IMR-90 (cell line): ENCODE data around the gene FAM241A. TPM values are rescaled to one million over a fixed set of nuclear protein-coding genes. Genes with fewer than 3 reads are reported as not detected.

Experiments used
- ATAC-seq: fragments of 200-7000 bp; cut with Tn5 transposase; 2 replicates; pipeline ENCODE4 v1.9.1; 2020; ENCODE audit warnings: low read depth, mild to moderate bottlenecking, moderate library complexity
- BruUV-seq: library from RNA; stranded (reverse); fragments of 400-500 nt; replicated peaks from 2 replicates; lab custom pipeline; 2021; lab: Mats Ljungman, UMichigan
- CTCF ChIA-PET: fragments of 300-600 bp; formaldehyde crosslinking; extraction: SDS; loops from one replicate; lab custom pipeline; 2021; ENCODE audit warnings: antibody characterized with exemption; lab: Yijun Ruan, JAX
- POLR2A ChIA-PET: fragments of 300-600 bp; sonication (Branson Sonifier 250); formaldehyde crosslinking; loops from one replicate; lab custom pipeline; 2022; ENCODE audit warnings: antibody characterized with exemption; ENCODE audit not compliant: unreplicated experiment; lab: Charles Lee
- DNase-seq: peaks from one replicate; pipeline ENCODE4 v3.0.0; 2013
- H2AFZ ChIP-seq: replicated peaks from 2 replicates; pipeline ENCODE3; 2013; ENCODE audit warnings: low read length, mild to moderate bottlenecking; ENCODE audit not compliant: poor library complexity
- H2AK5ac ChIP-seq: 2 replicates; pipeline ENCODE4 v1.6.1; 2013; ENCODE audit warnings: low read depth, low read length, inconsistent platforms
- H2AK9ac ChIP-seq: replicated peaks from 2 replicates; pipeline ENCODE3; 2013; ENCODE audit warnings: mild to moderate bottlenecking, low read depth, low read length, moderate library complexity; ENCODE audit not compliant: poor library complexity
- H2BK120ac ChIP-seq: 2 replicates; pipeline ENCODE4 v1.6.1; 2013; ENCODE audit warnings: low read depth, low read length, inconsistent platforms
- H2BK15ac ChIP-seq: 3 replicates; pipeline ENCODE4 v1.6.1; 2013; ENCODE audit warnings: low read depth, low read length, inconsistent platforms
- H2BK20ac ChIP-seq: 2 replicates; pipeline ENCODE4 v1.6.1; 2013; ENCODE audit warnings: low read depth, mild to moderate bottlenecking, inconsistent platforms, low read length, moderate library complexity
- H2BK5ac ChIP-seq: 2 replicates; pipeline ENCODE4 v1.6.1; 2013; ENCODE audit warnings: mild to moderate bottlenecking, low read depth, low read length, inconsistent platforms; ENCODE audit not compliant: poor library complexity, severe bottlenecking
- H3K14ac ChIP-seq: replicated peaks from 2 replicates; pipeline ENCODE4 v1.6.1; 2013; ENCODE audit warnings: low read depth, low read length, inconsistent platforms
- H3K18ac ChIP-seq: 2 replicates; pipeline ENCODE4 v1.6.1; 2013; ENCODE audit warnings: low read depth, low read length, control low read depth
- H3K23ac ChIP-seq: 2 replicates; pipeline ENCODE4 v1.6.1; 2013; ENCODE audit warnings: low read depth, low read length, inconsistent platforms
- H3K27ac ChIP-seq: 2 replicates; pipeline ENCODE4 v1.5.1; 2013; ENCODE audit warnings: mild to moderate bottlenecking, control low read depth, low read length; ENCODE audit not compliant: insufficient read depth
- H3K27me3 ChIP-seq: 2 replicates; pipeline ENCODE4 v1.6.1; 2013; ENCODE audit warnings: low read length; ENCODE audit not compliant: control insufficient read depth, insufficient read depth
- H3K36me3 ChIP-seq: 2 replicates; pipeline ENCODE4 v1.6.1; 2013; ENCODE audit warnings: low read length, mixed read lengths; ENCODE audit not compliant: control insufficient read depth, insufficient read depth
- H3K4ac ChIP-seq: 2 replicates; pipeline ENCODE4 v1.6.1; 2013; ENCODE audit warnings: low read depth, low read length, inconsistent platforms
- H3K4me1 ChIP-seq: 2 replicates; pipeline ENCODE4 v1.6.1; 2013; ENCODE audit warnings: low read length, mixed read lengths; ENCODE audit not compliant: control insufficient read depth, insufficient read depth
- H3K4me2 ChIP-seq: 2 replicates; pipeline ENCODE4 v1.6.1; 2013; ENCODE audit warnings: low read depth, mild to moderate bottlenecking, control low read depth, low read length, moderate library complexity
- H3K4me3 ChIP-seq: 2 replicates; pipeline ENCODE4 v1.5.1; 2013; ENCODE audit warnings: low read depth, mild to moderate bottlenecking, control low read depth, low read length, moderate library complexity; ENCODE audit not compliant: insufficient read depth
- H3K56ac ChIP-seq: 2 replicates; pipeline ENCODE4 v1.6.1; 2013; ENCODE audit warnings: low read length, inconsistent platforms; ENCODE audit not compliant: insufficient read depth; ENCODE audit errors: extremely low read depth
- H3K79me1 ChIP-seq, 2 experiments: 2 replicates each; pipeline ENCODE4 v1.6.1; 2013; ENCODE audit warnings: low read length in 2 of 2, inconsistent platforms in 1 of 2, low read depth in 1 of 2
- H3K9ac ChIP-seq: 2 replicates; pipeline ENCODE4 v1.6.1; 2013; ENCODE audit warnings: low read depth, low read length, control low read depth
- H3K9me1 ChIP-seq: 2 replicates; pipeline ENCODE4 v1.6.1; 2013; ENCODE audit warnings: low read length, inconsistent platforms; ENCODE audit not compliant: insufficient read depth
- H3K9me3 ChIP-seq: 2 replicates; pipeline ENCODE4 v1.6.1; 2013; ENCODE audit warnings: low read length; ENCODE audit not compliant: control insufficient read depth, insufficient read depth
- H4K20me1 ChIP-seq: 2 replicates; pipeline ENCODE4 v1.6.1; 2013; ENCODE audit warnings: low read length, inconsistent platforms; ENCODE audit not compliant: insufficient read depth
- H4K5ac ChIP-seq: 2 replicates; pipeline ENCODE4 v1.6.1; 2013; ENCODE audit warnings: mild to moderate bottlenecking, low read depth, low read length, control low read depth
- H4K8ac ChIP-seq, 2 experiments: 2 replicates each; pipeline ENCODE4 v1.6.1; 2013; ENCODE audit warnings: low read depth in 2 of 2, low read length in 2 of 2, control low read depth in 1 of 2, inconsistent platforms in 1 of 2
- H4K91ac ChIP-seq: 2 replicates; pipeline ENCODE4 v1.6.1; 2013; ENCODE audit warnings: low read depth, low read length, inconsistent platforms; ENCODE audit not compliant: insufficient read depth
- BHLHE40 ChIP-seq: fragments of 150-350 bp; IDR thresholded peaks from 2 replicates; pipeline ENCODE4 v1.6.1; 2016; ENCODE audit warnings: mild to moderate bottlenecking, low read depth, low read length
- CEBPB ChIP-seq: IDR thresholded peaks from 2 replicates; pipeline ENCODE4 v1.6.1; 2012; ENCODE audit warnings: low read depth, low read length, improper control_type of control experiment
- CHD1 ChIP-seq: IDR thresholded peaks from 2 replicates; pipeline ENCODE4 v1.6.1; 2012; ENCODE audit warnings: low read depth, low read length, improper control_type of control experiment
- CTCF ChIP-seq: conservative IDR thresholded peaks from 2 replicates; pipeline ENCODE4 v1.5.1; 2012; ENCODE audit warnings: mild to moderate bottlenecking, low read depth, low read length, improper control_type of control experiment
- FOS ChIP-seq: fragments of 150-350 bp; IDR thresholded peaks from 2 replicates; pipeline ENCODE4 v1.6.1; 2016; ENCODE audit warnings: low read depth, low read length
- MAFK ChIP-seq: IDR thresholded peaks from 2 replicates; pipeline ENCODE4 v1.6.1; 2012; ENCODE audit warnings: low read depth, low read length, improper control_type of control experiment
- MAZ ChIP-seq: IDR thresholded peaks from 2 replicates; pipeline ENCODE4 v1.6.1; 2012; ENCODE audit warnings: low read depth, mild to moderate bottlenecking, low read length, improper control_type of control experiment, moderate library complexity, borderline replicate concordance
- MXI1 ChIP-seq: IDR thresholded peaks from 2 replicates; pipeline ENCODE4 v1.6.1; 2012; ENCODE audit warnings: low read depth, mild to moderate bottlenecking, low read length, moderate library complexity, borderline replicate concordance
- NFE2L2 ChIP-seq: fragments of 150-350 bp; IDR thresholded peaks from 2 replicates; pipeline ENCODE4 v1.6.1; 2016; ENCODE audit warnings: low read depth, mild to moderate bottlenecking, low read length
- POLR2A ChIP-seq: IDR thresholded peaks from 2 replicates; pipeline ENCODE4 v1.6.1; 2012; ENCODE audit warnings: mild to moderate bottlenecking, low read depth, low read length
- RAD21 ChIP-seq: IDR thresholded peaks from 2 replicates; pipeline ENCODE4 v1.6.1; 2012; ENCODE audit warnings: low read length, improper control_type of control experiment
- RCOR1 ChIP-seq: IDR thresholded peaks from 2 replicates; pipeline ENCODE4 v1.6.1; 2012; ENCODE audit warnings: mild to moderate bottlenecking, low read length, improper control_type of control experiment; ENCODE audit not compliant: insufficient replicate concordance
- RFX5 ChIP-seq: IDR thresholded peaks from 2 replicates; pipeline ENCODE4 v1.8.0; 2012; ENCODE audit warnings: low read depth, mild to moderate bottlenecking, low read length, moderate library complexity
- SMC3 ChIP-seq: fragments of 150-350 bp; IDR thresholded peaks from 2 replicates; pipeline ENCODE4 v1.6.1; 2016; ENCODE audit warnings: low read depth, mild to moderate bottlenecking, antibody characterized with exemption, low read length, moderate library complexity
- USF2 ChIP-seq: fragments of 150-350 bp; IDR thresholded peaks from 2 replicates; pipeline ENCODE4 v1.6.1; 2017; ENCODE audit warnings: mild to moderate bottlenecking, antibody characterized with exemption, low read length, low read depth
- whole genome bisulfite sequencing, 2 experiments: methylation state at CpG; one replicate each; pipeline versions ENCODE4 v1.1.5 to v1.1.7; 2013; ENCODE audit warnings: missing lambda C conversion rate in 2 of 2; ENCODE audit not compliant: insufficient read length in 1 of 2; ENCODE audit errors: extremely low coverage in 2 of 2; 5-methylcytosine and 5-hydroxymethylcytosine counted together
- dilution Hi-C: fragments of 300-500 bp; cut with HindIII; formaldehyde crosslinking; loops from one replicate; pipeline ENCODE4 v1.14.3; 2018; ENCODE audit warnings: low sequenced_read_pairs; ENCODE audit not compliant: unreplicated experiment
- in situ Hi-C: fragments of 300-500 bp; cut with MboI; formaldehyde crosslinking; loops from 3 replicates; pipeline ENCODE4 v1.14.3; 2019; ENCODE audit warnings: low sequenced_read_pairs, inconsistent platforms, mixed read lengths
- intact Hi-C: fragments of 100-400 bp; cut with micrococcal nuclease; formaldehyde crosslinking; loops from 2 replicates; pipeline ENCODE4 v1.10.0; 2022
- polyA plus RNA-seq, 3 experiments: library from polyadenylated mRNA; depleted of rRNA; stranded (reverse); fragments of >200 nt; gene quantifications; 2 replicates each; pipeline ENCODE4 v1.2.3, GENCODE V29; 2012; ENCODE audit warnings: low replicate concordance in 1 of 3
- total RNA-seq: library from RNA; depleted of rRNA; stranded (reverse); fragments of >200 nt; gene quantifications from 2 replicates; pipeline ENCODE4 v1.2.3, GENCODE V29; 2012

The FAM241A gene
- total and polyA plus RNA-seq, 2 of the 4 experiments (the other 2 are of a cell fraction): under 0.01 to 0.24 TPM

- Histone ChIP-seq H4K20me1 (no peaks in the 10 kb centered on the region), H3K4ac (no peak overlapping the region; the same call in 1 of the 2 replicates), H3K27me3 (no peaks in the 10 kb centered on the region; the same call in 1 of the 2 replicates), H3K4me3 (no peak overlapping the region), H3K18ac (no peak overlapping the region), H3K79me1 (no peaks in the 10 kb centered on the region), H4K91ac (no peak overlapping the region), H3K4me1 (no peaks in the 10 kb centered on the region; the same call in 1 of the 2 replicates), H3K9ac (no peak overlapping the region), H2BK120ac (no peak overlapping the region), H3K9me3 (no peaks in the 10 kb centered on the region), H3K14ac (no peak overlapping the region), H3K9me1 (no peaks in the 10 kb centered on the region; the same call in 1 of the 2 replicates), H2AK9ac (no peak overlapping the region), H4K5ac (no peak overlapping the region), H2AFZ (no peak overlapping the region), H2AK5ac (no peak overlapping the region), H3K36me3 (no peaks in the 10 kb centered on the region), H2BK15ac (no peak overlapping the region), H2BK20ac (no peak overlapping the region), H3K4me2 (no peak overlapping the region), H3K56ac (no peak overlapping the region), H3K23ac (no peak overlapping the region), H3K27ac (no peak overlapping the region), H2BK5ac (no peak overlapping the region), H4K8ac (no peak overlapping the region)
- intact Hi-C loops (no loop called here), dilution Hi-C loops (no loop called here), in situ Hi-C loops (no loop called here)
- no TSS peak for BruUV-seq
- POLR2A ChIA-PET: no interaction called here
- no CpG with 5 or more reads among the region's 1 CpG for whole genome bisulfite sequencing, 2 experiments
- CTCF ChIA-PET: interaction anchor here (0.6 kb wide), 1 partner anchor 17 kb away, joined by 3 read pairs; no protein-coding TSS in a partner anchor
- ATAC-seq (no peak), DNase-seq (no peak)
- TF ChIP-seq CTCF (no peak), MXI1 (no peak), CHD1 (no peak), FOS (no peak), USF2 (no peak), SMC3 (no peak), MAZ (no peak), MAFK (no peak), NFE2L2 (no peak), RFX5 (no peak), RAD21 (no peak), BHLHE40 (no peak), RCOR1 (no peak), CEBPB (no peak), POLR2A (no peak)
Measured at GRCh38 chr4:112110059-112110425, 35.2 kb upstream of the FAM241A start.
